ENCODE results near the gene SUMF2. TPM values are rescaled to one million over a fixed set of nuclear protein-coding genes. Genes with fewer than 3 reads are reported as not detected.
"Not testable (repeated sequence)": the region's sequence is repeated elsewhere in the genome, so short reads cannot be mapped to it uniquely, and the experiment has no call there.

Gene SUMF2
- total RNA-seq, 1 donor from 2014 or later = 29.2 TPM

GRCh38 chr7:56051339-56052191 is 12.5 kb upstream of the SUMF2 start, which contains the start of the genes CCT6A and PSPH:
Gene CCT6A, plus strand, starts transcription at chr7:56051765. Its CDS starts 84 bp downstream, at chr7:56051849.
Gene PSPH, minus strand, starts transcription at chr7:56051444. Its CDS starts 30,232 bp downstream, at chr7:56021212.
- peak; percentile 99 for DNase-seq
- intact Hi-C loops (cut with micrococcal nuclease) = no loop called here
- ATAC-seq = peak; percentile 100

GRCh38 chr7:56053379-56053778 is 10.7 kb upstream of the SUMF2 start:
- no peak for ATAC-seq
- intact Hi-C loops (cut with micrococcal nuclease) = no loop called here
- no peak for DNase-seq

- intact Hi-C loops (cut with micrococcal nuclease) = no loop called here
- ATAC-seq (no peak), DNase-seq (no peak)
Observed at GRCh38 chr7:56053993-56054392, 10.1 kb upstream of the SUMF2 start.

- DNase-seq (no peak), ATAC-seq (no peak)
- intact Hi-C loops (cut with micrococcal nuclease) = loop anchor here (10.0 kb wide), 1 partner anchor 78 kb away; no protein-coding TSS in a partner anchor
Observed at GRCh38 chr7:56062382-56062781, 1.7 kb upstream of the SUMF2 start.

GRCh38 chr7:56063500-56063881 is 595 bp upstream of the SUMF2 start:
- no peak for ATAC-seq
- intact Hi-C loops (cut with micrococcal nuclease) = loop anchor here (10.0 kb wide), 1 partner anchor 79 kb away; no protein-coding TSS in a partner anchor

GRCh38 chr7:56066376-56066775 is 2.3 kb downstream of the SUMF2 start:
- intact Hi-C loops (cut with micrococcal nuclease) = loop anchor here (10.0 kb wide), 1 partner anchor 82 kb away; no protein-coding TSS in a partner anchor
- ATAC-seq, DNase-seq: not testable (repeated sequence)

More at GRCh38 chr7:56063500-56063881, 595 bp upstream of the SUMF2 start:
- DNase-seq = no peak

GRCh38 chr7:56074371-56074791 is 10.3 kb downstream of the SUMF2 start:
- DNase-seq (peak; percentile 91), ATAC-seq (peak; percentile 91)
- intact Hi-C loops (cut with micrococcal nuclease) = no loop called here

GRCh38 chr7:56077681-56078080 is 13.6 kb downstream of the SUMF2 start:
- no peak for DNase-seq
- intact Hi-C loops (cut with micrococcal nuclease) = no loop called here
- no peak for ATAC-seq

- intact Hi-C loops (cut with micrococcal nuclease) = no loop called here
- ATAC-seq = no peak
Observed at GRCh38 chr7:56078196-56078595, 14.1 kb downstream of the SUMF2 start.

GRCh38 chr7:56079450-56080185 is 15.5 kb downstream of the SUMF2 start:
- ATAC-seq (peak; percentile 89), DNase-seq (peak; percentile 92)
- intact Hi-C loops (cut with micrococcal nuclease) = no loop called here

More at GRCh38 chr7:56078196-56078595, 14.1 kb downstream of the SUMF2 start:
- no peak for DNase-seq

- ATAC-seq; intact Hi-C loops (cut with micrococcal nuclease); DNase-seq: not testable (repeated sequence)
Observed at GRCh38 chr7:56080726-56081435, 16.8 kb downstream of the SUMF2 start.

GRCh38 chr7:56081626-56082340 is 17.7 kb downstream of the SUMF2 start:
- ATAC-seq (no peak), DNase-seq (no peak)
- intact Hi-C loops (cut with micrococcal nuclease) = no loop called here

GRCh38 chr7:56083150-56083785 is 19.2 kb downstream of the SUMF2 start:
- intact Hi-C loops (cut with micrococcal nuclease) = no loop called here
- DNase-seq (peak; percentile 84), ATAC-seq (peak; percentile 49)

- ATAC-seq (no peak), DNase-seq (no peak)
- intact Hi-C loops (cut with micrococcal nuclease) = no loop called here
Observed at GRCh38 chr7:56086761-56087160, 22.7 kb downstream of the SUMF2 start.

- intact Hi-C loops (cut with micrococcal nuclease) = no loop called here
- ATAC-seq = no peak
- no peak for DNase-seq
Observed at GRCh38 chr7:56087445-56087844, 23.4 kb downstream of the SUMF2 start.

- DNase-seq (peak; percentile 84), ATAC-seq (peak; percentile 93)
- intact Hi-C loops (cut with micrococcal nuclease) = no loop called here
Observed at GRCh38 chr7:56091591-56091990, 27.5 kb downstream of the SUMF2 start.

- DNase-seq; intact Hi-C loops (cut with micrococcal nuclease): not testable (repeated sequence)
- ATAC-seq = peak; percentile 35
Observed at GRCh38 chr7:56092388-56092787, 28.3 kb downstream of the SUMF2 start.

Data from left ventricle myocardium superior (tissue), 1 donor.